HG02938 (cell line): ENCODE measurements around the gene ANO10.

ENCODE experiments used
- ATAC-seq: cut with Tn5 transposase; IDR thresholded peaks from one replicate; pipeline ENCODE4 v1.9.1; 2021; ENCODE audit warnings: mild to moderate bottlenecking, moderate library complexity; ENCODE audit not compliant: unreplicated experiment

Gene ANO10

GRCh38 chr3:43423639-43424038 lies 198.2 kb downstream of the ANO10 start:
- no peak for ATAC-seq

- no peak for ATAC-seq
Observed at GRCh38 chr3:43423142-43423541, 198.7 kb downstream of the ANO10 start.

- ATAC-seq: no peak
Observed at GRCh38 chr3:43418601-43419272, 203.1 kb downstream of the ANO10 start.

GRCh38 chr3:43417133-43417532 lies 204.7 kb downstream of the ANO10 start:
- no peak for ATAC-seq

GRCh38 chr3:43415088-43415487 lies 206.7 kb downstream of the ANO10 start:
- no peak for ATAC-seq

GRCh38 chr3:43413676-43414368 lies 208.0 kb downstream of the ANO10 start:
- ATAC-seq: no peak

GRCh38 chr3:43411429-43411828 lies 210.4 kb downstream of the ANO10 start:
- ATAC-seq: no peak

- ATAC-seq: no peak
Observed at GRCh38 chr3:43410592-43410991, 211.2 kb downstream of the ANO10 start.

GRCh38 chr3:43409506-43409905 lies 212.3 kb downstream of the ANO10 start:
- no peak for ATAC-seq

GRCh38 chr3:43406643-43407023 lies 215.2 kb downstream of the ANO10 start:
- ATAC-seq: no peak

GRCh38 chr3:43405888-43406642 lies 215.7 kb downstream of the ANO10 start:
- no peak for ATAC-seq

GRCh38 chr3:43400781-43401730 lies 220.8 kb downstream of the ANO10 start:
- no peak for ATAC-seq

GRCh38 chr3:43400167-43400566 lies 221.6 kb downstream of the ANO10 start:
- no peak for ATAC-seq

GRCh38 chr3:43399034-43399433 lies 222.8 kb downstream of the ANO10 start:
- ATAC-seq: no peak

- no peak for ATAC-seq
Observed at GRCh38 chr3:43394041-43394554, 227.7 kb downstream of the ANO10 start.

- no peak for ATAC-seq
Observed at GRCh38 chr3:43391621-43392020, 230.2 kb downstream of the ANO10 start.

- ATAC-seq: no peak
Observed at GRCh38 chr3:43390255-43390588, 231.6 kb downstream of the ANO10 start.

GRCh38 chr3:43389388-43390254 lies 232.2 kb downstream of the ANO10 start:
- ATAC-seq: no peak

GRCh38 chr3:43388915-43389314 lies 232.9 kb downstream of the ANO10 start:
- ATAC-seq: no peak

- no peak for ATAC-seq
Observed at GRCh38 chr3:43388175-43388574, 233.6 kb downstream of the ANO10 start.
